HG03045 (cell line): ENCODE results near the gene ACTR1B.
"Not testable (repeated sequence)": the region's sequence is repeated elsewhere in the genome, so short reads cannot be mapped to it uniquely, and the experiment has no call there.

ENCODE experiments used
- ATAC-seq: cut with Tn5 transposase; IDR thresholded peaks from one replicate; pipeline ENCODE4 v1.9.1; 2021; ENCODE audit warnings: mild to moderate bottlenecking, moderate library complexity; ENCODE audit not compliant: unreplicated experiment

Gene ACTR1B

DNA sequence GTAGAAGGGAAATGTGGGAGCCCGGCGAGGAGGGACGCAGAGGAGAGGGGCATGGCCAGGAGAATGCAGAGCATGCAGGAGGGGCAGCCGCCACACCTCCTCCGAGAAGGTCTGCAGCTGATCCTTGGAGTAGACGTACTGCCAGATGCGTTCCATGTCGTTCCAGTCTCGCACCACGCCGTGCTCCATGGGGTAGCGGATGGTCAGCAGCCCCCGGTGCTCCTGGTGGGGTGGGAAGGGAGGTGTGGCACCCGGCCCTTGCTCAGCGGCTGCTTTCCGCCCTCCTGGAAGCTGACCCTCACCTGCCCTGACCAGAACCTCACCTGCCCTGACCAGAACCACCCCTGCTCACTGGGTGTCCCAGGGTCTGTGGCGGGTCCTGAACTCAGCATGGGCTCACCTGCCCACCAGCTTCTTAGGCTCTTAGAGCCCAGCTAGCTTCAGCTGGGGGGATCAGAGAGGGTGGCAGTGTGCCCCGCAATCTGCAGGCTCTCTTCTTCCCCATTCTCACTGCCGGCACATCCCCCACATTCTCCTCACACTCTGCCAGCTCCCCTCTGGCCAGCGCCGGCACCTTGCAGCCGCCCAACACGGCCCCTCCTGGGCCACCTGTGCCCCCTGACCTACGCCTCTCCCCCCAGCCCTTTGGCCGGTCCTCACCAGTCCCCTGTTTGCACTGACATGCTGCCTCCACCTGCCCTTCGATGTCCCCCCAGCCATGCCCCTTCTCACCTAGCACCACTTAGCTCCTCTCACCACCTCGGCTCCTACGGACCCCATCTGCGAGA is 4.4 kb downstream of the ACTR1B start:
- ATAC-seq: no peak

DNA sequence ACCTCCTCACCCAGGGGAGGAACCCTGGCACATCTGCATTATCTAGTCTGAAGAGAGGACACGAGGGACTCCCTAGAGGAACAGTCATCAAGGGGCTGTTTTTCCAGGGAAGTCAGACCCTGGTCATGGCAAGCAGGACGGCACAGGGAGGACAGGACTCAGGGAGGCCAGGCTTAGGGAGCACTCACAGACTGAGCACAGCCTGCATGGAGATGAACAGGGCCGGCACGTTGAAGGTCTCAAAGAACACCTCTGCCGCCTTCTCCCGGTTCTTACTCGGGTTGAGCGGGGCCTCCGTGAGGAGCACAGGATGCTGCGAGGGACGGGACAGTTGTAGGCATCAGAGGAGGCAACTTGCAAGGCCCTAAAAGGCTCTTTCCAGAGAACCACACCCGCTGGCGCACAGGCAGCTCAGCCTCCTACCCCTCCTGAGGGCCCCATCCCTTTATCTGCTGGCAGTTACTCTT is 5.1 kb downstream of the ACTR1B start:
- no peak for ATAC-seq

DNA sequence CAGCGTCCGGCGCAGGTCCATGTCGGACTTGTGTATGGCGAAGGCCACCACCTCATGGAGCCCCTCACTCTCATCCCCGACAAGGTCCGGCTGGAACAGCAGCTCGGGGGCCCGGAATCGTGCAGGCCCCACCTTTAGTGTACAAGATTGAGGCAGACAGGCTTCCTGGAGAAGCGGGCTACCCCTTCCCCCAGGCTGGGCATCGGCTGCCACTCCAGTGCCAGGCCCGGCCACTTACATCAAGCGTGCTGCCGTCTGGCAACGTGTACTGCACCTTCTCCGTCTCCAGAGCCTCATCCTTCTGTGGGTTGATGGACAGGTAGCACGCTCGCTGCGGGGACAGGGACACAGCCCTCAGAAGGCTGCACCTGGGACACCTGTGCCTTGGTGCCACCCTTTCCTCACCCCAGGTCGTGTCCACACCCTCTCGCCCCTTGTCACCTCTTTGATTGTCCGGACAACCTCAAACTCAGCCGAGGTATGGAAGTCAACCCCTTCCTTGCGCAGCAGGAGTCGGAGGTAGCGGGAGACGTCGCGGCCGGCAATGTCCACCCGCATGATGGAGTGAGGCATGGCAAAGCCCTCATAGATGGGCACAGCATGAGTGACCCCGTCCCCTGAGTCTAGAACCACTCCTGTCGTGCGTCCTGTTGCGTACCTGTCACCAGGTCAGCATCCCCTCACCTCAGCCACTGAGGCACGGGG is 5.7 kb downstream of the ACTR1B start:
- no peak for ATAC-seq

DNA sequence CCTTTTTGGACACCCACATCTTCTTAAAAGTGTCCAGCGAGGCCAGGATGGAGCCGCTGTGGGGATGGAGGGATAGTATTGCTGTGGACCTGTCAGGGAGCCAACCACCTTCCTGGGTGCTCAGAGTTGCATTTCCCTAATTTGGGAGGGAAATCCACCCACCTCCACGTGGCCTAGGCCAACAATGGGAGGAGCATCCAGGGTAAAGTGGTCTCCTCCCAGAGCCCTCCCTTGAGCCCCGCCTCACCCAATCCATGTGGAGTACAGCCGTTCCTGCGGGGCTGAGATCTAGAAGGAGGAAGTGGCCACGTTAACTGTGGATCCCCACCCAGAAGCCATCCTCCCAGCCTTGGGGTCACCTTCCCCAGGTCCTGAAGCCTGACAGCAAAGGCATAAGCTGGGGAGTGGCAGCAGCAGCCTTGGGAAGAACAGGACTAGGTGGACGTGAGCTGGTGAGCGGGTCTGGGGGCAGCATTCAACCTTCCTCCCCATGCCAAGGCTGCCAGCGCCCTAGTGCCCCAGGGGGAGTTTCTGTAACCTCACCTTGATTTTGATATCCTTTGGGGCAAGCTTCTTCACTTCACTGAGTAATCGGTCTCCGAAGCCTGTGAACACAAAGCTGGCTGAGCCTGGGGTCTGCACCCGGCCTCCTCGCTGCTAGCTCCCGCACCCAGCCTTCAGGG is 6.8 kb downstream of the ACTR1B start:
- no peak for ATAC-seq

DNA sequence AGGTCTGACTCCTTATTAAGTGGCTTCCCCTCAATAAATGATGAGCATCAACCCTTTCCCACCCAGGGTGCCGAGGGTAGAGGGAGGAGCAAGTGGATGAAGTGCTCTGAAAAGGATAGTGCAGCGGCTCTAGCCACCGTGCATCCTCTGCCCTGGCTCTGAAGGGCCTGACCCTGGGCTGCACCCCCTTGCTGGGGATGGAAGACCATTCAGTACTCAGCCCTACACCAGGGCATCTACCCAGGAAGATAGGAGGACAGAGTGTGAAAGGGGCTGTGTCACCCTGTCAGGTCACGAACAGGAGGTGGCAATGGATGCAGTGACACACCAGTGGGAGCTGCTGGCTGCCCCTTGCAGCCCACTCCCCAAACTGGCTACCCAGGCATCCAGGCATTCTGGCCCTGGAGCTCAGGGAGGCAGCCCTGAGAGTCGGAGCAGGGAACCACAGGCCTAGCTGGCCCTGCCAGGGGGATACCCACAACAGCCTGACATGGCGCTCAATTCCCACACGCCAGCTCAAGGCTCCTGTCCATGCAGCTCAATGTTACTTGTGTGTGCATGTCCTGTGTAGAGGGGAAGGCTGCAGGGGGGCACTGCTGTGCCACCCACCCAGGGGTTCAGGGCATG is 7.6 kb downstream of the ACTR1B start:
- no peak for ATAC-seq

DNA sequence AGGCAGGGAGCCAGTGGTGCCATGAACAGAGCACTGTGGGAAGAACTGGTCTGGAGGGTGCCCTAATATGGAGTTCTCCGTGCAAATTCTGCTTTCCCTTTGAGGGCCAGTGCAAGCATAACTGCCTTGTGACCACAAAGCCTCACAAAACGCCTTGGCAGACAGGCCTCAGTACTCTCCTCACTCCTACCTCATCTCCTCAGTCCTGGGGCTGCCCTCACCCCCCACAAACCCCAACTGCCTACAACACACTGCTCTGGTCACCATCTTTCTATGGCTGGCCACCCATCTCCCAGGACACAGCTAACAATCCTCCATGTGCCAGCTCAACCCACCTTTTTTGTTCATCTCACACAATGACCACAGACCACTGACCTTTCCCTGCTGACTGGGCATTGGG is 9.1 kb downstream of the ACTR1B start:
- no peak for ATAC-seq

GRCh38 chr2:97654309-97654708 is 9.5 kb downstream of the ACTR1B start:
- ATAC-seq: no peak

- no peak for ATAC-seq
These were observed 10.0 kb downstream of the ACTR1B start for GRCh38 chr2:97653874-97654273.

- no peak for ATAC-seq
These were observed 10.4 kb downstream of the ACTR1B start for GRCh38 chr2:97653473-97653872.

- ATAC-seq: no peak
These were observed 12.7 kb downstream of the ACTR1B start for GRCh38 chr2:97651114-97651513.

DNA sequence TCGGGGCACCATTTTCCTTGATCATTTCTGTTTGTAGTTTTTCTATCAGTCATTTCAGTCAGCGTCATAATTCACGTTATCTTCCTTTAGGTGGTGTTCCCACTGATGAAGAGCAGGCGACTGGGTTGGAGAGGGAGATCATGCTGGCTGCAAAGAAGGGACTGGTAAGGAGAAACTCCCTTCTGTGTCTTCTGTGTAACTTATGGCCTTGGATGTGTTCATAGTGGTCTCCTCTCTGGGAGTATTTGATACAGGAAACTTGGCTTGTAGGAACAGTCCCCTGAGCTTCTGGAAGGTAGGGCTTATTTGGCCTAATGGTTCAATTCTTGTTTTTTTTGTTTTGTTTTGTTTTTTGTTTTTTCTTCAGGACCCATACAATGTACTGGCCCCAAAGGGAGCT is 16.9 kb downstream of the ACTR1B start:
- no peak for ATAC-seq

DNA sequence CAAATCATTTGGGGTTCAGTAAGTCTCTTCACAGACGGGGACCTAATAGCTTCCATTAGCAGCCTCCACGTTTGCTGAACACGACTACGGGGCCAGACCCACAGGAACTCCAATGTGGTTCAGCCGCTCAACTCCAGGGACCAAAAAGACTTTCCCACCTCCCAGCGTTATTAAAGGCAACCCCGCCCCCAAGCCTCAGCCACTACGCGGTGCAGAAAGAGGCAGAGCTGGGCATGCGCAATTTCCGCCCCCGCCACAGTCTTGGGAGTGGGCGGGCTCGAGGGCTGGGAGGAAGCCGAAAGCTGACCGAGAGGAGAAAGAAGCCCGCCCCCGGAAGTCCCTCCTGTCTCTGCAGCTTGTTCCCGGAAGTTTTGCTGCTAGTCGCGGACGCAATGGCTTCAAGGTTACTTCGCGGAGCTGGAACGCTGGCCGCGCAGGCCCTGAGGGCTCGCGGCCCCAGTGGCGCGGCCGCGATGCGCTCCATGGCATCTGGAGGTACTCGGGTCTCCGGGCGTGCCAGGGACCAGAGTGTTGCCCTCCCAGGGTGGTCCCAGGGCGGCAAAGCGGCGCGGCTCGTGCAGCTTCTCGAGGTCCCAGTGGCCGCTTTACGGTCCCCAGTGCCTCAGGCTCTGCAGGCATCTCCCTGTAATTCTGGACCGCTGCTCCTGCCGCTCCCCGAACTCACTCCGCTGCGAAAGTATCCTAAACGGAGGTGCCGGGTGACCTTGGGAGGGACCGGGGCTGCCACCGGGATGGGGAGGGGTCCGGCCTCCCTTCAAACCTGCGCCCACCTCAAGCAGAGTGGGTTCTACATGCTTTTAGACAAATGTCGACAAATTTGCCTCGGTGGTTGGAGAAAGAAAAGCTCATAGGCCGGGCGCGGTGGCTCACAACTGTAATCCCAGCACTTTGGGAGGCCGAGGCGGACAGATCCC is 17.9 kb downstream of the ACTR1B start, which contains the start of gene COX5B:
Gene COX5B (plus strand): TSS at position 368 of the 935 bp plus-strand sequence. CDS start 25 bp downstream, at position 393.
- ATAC-seq: peak; percentile 93

GRCh38 chr2:97645112-97645694 is 18.6 kb downstream of the ACTR1B start:
- ATAC-seq: peak; percentile 25

- ATAC-seq: no peak
These were observed 19.7 kb downstream of the ACTR1B start for GRCh38 chr2:97644023-97644717.

DNA sequence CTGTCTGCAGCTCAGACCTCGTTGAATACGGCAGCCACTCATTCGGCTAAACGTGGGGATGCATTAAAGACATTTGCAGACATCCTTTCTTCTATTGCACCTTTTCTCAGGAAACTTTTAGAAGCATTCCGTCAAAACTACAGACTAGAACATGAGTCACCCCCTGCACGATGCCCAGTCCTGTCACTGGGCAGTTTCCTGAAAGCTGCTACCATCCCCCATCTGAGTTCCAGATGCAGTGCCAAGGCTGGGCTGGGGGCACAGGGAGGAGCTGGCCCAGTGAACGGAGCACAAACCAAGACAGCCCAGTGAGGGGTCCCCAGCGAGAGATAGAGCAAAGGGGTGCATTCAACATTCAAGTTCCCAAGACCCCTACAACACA is 37.8 kb downstream of the ACTR1B start:
- ATAC-seq: not testable (repeated sequence)

DNA sequence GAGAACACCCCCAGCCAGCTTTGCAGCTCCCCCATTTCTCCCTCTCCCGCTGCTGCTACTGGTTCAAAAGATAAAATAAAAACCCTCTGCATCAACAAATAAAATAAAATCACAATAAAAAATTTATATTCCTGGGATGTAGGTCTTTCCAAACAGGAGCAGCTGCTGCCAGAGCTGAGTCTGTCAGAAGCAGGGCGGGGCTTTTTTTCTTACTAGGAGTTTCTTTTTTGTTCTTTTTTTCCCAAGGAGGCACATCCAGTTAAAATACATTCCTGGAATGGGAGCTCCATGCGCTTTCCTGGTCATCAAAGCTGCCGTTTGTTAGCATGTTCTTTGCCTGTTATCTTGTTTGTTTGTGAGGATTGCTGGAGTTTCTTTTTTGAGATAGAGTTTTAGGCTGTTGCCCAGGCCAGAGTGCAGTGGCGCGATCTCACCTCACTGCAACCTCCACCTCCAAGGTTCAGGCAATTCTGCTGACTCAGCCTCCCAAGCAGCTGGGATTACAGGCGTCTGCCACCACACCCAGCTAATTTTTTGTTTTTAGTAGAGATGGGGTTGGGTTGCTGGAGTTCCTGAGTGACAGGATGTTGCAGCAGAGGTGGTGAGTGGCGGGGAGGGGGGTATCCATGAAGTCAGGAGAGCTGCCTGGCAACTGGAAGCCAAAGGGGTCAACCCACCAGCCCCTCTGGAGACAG is 38.3 kb downstream of the ACTR1B start:
- ATAC-seq: not testable (repeated sequence)

DNA sequence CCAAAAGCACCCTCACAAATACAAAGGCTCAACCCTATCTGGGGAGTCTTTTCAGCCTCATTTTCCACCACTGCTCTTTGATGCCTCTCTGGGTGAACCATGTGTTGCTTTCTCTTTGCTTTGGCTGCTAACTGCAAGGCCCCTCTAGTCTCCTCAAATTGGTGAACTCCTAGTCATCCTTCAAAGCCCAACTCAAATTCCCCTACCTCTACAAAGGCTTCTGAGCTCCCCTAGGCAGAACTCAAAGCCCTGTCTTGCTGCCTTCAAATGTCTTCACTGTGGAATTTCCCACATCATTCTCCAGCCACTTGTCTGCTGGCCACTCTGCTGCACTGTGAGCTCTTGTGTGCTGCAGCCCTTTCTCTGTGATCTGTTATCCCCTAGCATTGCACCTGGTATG is 40.9 kb downstream of the ACTR1B start:
- ATAC-seq: not testable (repeated sequence)

DNA sequence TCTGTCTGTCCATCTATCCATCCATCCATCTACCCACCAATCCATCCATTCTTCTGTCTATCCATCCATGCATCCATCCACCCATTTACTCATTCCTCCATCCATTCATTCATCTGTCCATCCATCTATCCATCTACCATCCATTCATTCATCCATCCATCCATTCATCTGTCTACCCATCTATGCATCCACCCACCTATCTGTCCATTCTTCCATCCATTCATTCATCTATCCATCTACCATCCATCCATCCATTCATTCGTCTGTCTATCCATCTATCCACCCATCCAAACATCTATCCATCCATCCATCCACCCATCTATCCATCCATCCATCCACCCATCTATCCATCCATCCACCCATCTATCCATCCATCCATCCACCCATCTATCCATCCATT is 43.4 kb downstream of the ACTR1B start:
- ATAC-seq: not testable (repeated sequence)
